HK-2 (cell line): ENCODE data around the gene EPG5.
"Not testable (repeated sequence)": the region's sequence is repeated elsewhere in the genome, so short reads cannot be mapped to it uniquely, and the experiment has no call there.

Experiments used
- DNase-seq: peaks from one replicate; pipeline ENCODE4 v3.0.0-alpha.2; 2018; ENCODE audit not compliant: unreplicated experiment

The EPG5 gene

GRCh38 chr18:45839414-45840395 lies 127.4 kb downstream of the EPG5 start:
- no peak for DNase-seq

GRCh38 chr18:45838302-45839070 lies 128.6 kb downstream of the EPG5 start:
- DNase-seq, result no peak

GRCh38 chr18:45837283-45838070 lies 129.7 kb downstream of the EPG5 start:
- no peak for DNase-seq

GRCh38 chr18:45836242-45837205 lies 130.6 kb downstream of the EPG5 start:
- DNase-seq, result no peak

- DNase-seq, result no peak
Observed at GRCh38 chr18:45835057-45835636, 132.0 kb downstream of the EPG5 start.

GRCh38 chr18:45834306-45834705 lies 132.8 kb downstream of the EPG5 start:
- no peak for DNase-seq

GRCh38 chr18:45833846-45834245 lies 133.3 kb downstream of the EPG5 start:
- no peak for DNase-seq

GRCh38 chr18:45830917-45831316 lies 136.2 kb downstream of the EPG5 start:
- DNase-seq, result no peak

- no peak for DNase-seq
Observed at GRCh38 chr18:45829855-45830254, 137.3 kb downstream of the EPG5 start.

- DNase-seq, result no peak
Observed at GRCh38 chr18:45828917-45829811, 138.0 kb downstream of the EPG5 start.

- DNase-seq, result not testable (repeated sequence)
Observed at GRCh38 chr18:45826716-45827115, 140.4 kb downstream of the EPG5 start.

GRCh38 chr18:45826084-45826483 lies 141.0 kb downstream of the EPG5 start:
- no peak for DNase-seq

GRCh38 chr18:45825258-45826044 lies 141.7 kb downstream of the EPG5 start, which contains the start of gene SIGLEC15:
SIGLEC15 (plus strand) TSS chr18:45825675; CDS start chr18:45825729, 54 bp downstream.
- DNase-seq, result peak; percentile 56

GRCh38 chr18:45821711-45822110 lies 145.4 kb downstream of the EPG5 start:
- DNase-seq, result no peak

- DNase-seq, result no peak
Observed at GRCh38 chr18:45821026-45821425, 146.1 kb downstream of the EPG5 start.

- no peak for DNase-seq
Observed at GRCh38 chr18:45820106-45820745, 146.9 kb downstream of the EPG5 start.

- not testable (repeated sequence) for DNase-seq
Observed at GRCh38 chr18:45818765-45819164, 148.4 kb downstream of the EPG5 start.

GRCh38 chr18:45817543-45817942 lies 149.6 kb downstream of the EPG5 start:
- no peak for DNase-seq
